ENCODE measurements around the gene REEP6. TPM values are rescaled to one million over a fixed set of nuclear protein-coding genes. Genes with fewer than 3 reads are reported as not detected.

REEP6 gene
- total RNA-seq, 3 donors from 2014 or later (not counting 1 experiment from before 2014, with no cell fraction given): 3.9 to 5.0 (median 4.3) TPM

DNA sequence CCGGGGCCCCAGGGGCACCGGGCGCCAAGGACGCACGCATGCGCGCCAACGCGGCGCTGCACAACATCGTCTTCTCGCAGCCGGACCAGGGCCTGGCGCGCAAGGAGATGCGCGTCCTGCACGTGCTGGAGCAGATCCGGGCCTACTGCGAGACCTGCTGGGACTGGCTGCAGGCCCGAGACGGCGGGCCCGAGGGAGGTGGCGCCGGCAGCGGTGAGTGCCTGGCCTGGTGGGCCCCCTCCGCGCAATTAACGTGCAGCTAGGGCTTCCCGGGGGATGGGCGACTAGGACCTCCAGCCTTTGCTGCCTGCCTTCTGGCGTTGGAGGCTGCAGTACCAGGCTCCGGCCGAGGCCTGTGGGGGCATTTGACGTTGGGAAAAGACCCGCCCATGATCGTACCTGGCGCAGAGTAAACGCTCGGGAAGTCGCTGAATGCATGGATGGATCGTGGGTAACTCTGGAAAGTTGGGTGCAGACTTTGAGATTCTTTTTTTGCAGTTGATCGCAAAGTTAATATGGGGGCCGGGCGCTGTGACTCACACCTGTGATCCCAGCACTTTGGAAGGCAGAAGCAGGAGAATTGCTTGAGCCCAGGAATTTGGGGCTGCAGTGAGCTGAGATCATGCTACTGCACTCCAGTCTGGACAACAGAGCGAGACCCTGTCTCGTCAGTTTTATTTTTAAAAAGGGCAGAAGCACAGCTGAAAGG, 33.8 kb upstream of the REEP6 start:
- peaks cover 3% of the 10 kb centered on the region for H3K36me3 ChIP-seq (ENCODE audit: control insufficient read depth, insufficient read depth, low read length)
- Mint-ChIP-seq H3K4me3 (no peak overlapping the region), H3K36me3 (no peaks in the 10 kb centered on the region), H3K4me1 (peaks cover 0 to 17% of the 10 kb centered on the region in 2 donors), H3K27ac (no peak overlapping the region), H3K27me3 (ENCODE audit: low read depth in 2 of 2) (peaks cover 0 to 15% of the 10 kb centered on the region in 2 donors), H3K9me3 (no peaks in the 10 kb centered on the region)
- H3K27ac ChIP-seq (ENCODE audit: low read length): no peak overlapping the region
- peaks cover 41% of the 10 kb centered on the region for H3K27me3 ChIP-seq (ENCODE audit: control insufficient read depth, insufficient read depth, low read length)
- ATAC-seq: no peak
- intact Hi-C loops (cut with micrococcal nuclease): no loop called here
- TF ChIP-seq, protein P1, sequence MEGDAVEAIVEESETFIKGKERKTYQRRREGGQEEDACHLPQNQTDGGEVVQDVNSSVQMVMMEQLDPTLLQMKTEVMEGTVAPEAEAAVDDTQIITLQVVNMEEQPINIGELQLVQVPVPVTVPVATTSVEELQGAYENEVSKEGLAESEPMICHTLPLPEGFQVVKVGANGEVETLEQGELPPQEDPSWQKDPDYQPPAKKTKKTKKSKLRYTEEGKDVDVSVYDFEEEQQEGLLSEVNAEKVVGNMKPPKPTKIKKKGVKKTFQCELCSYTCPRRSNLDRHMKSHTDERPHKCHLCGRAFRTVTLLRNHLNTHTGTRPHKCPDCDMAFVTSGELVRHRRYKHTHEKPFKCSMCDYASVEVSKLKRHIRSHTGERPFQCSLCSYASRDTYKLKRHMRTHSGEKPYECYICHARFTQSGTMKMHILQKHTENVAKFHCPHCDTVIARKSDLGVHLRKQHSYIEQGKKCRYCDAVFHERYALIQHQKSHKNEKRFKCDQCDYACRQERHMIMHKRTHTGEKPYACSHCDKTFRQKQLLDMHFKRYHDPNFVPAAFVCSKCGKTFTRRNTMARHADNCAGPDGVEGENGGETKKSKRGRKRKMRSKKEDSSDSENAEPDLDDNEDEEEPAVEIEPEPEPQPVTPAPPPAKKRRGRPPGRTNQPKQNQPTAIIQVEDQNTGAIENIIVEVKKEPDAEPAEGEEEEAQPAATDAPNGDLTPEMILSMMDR (IDR thresholded peaks at IDR 0.05): no peak
- peaks cover 20% of the 10 kb centered on the region for H3K4me1 ChIP-seq (ENCODE audit: control insufficient read depth, insufficient read depth, low read length)
- H3K9me3 ChIP-seq (ENCODE audit: control insufficient read depth, insufficient read depth, low read length): peaks cover 7% of the 10 kb centered on the region
- H3K4me3 ChIP-seq (ENCODE audit: low read length): no peak overlapping the region
- no peak for DNase-seq
- whole genome bisulfite sequencing (ENCODE audit: insufficient coverage): 21% methylated on average over 48 of the region's 48 CpGs

- peaks cover 7% of the 10 kb centered on the region for H3K9me3 ChIP-seq (ENCODE audit: control insufficient read depth, insufficient read depth, low read length)
- no peak for ATAC-seq
- Mint-ChIP-seq H3K9me3 (no peaks in the 10 kb centered on the region), H3K4me3 (no peak overlapping the region), H3K36me3 (no peaks in the 10 kb centered on the region), H3K4me1 (peaks cover 0 to 17% of the 10 kb centered on the region in 2 donors), H3K27me3 (ENCODE audit: low read depth in 2 of 2) (peaks cover 0 to 15% of the 10 kb centered on the region in 2 donors), H3K27ac (no peak overlapping the region)
- WGBS (ENCODE audit: insufficient coverage): 89% methylated on average over 16 of the region's 16 CpGs
- TF ChIP-seq, protein P1 (IDR thresholded peaks at IDR 0.05): no peak
- peaks cover 20% of the 10 kb centered on the region for H3K4me1 ChIP-seq (ENCODE audit: control insufficient read depth, insufficient read depth, low read length)
- intact Hi-C loops (cut with micrococcal nuclease): no loop called here
- H3K27me3 ChIP-seq (ENCODE audit: control insufficient read depth, insufficient read depth, low read length): peaks cover 35% of the 10 kb centered on the region
- no peak overlapping the region for H3K4me3 ChIP-seq (ENCODE audit: low read length)
- peaks cover 3% of the 10 kb centered on the region for H3K36me3 ChIP-seq (ENCODE audit: control insufficient read depth, insufficient read depth, low read length)
- H3K27ac ChIP-seq (ENCODE audit: low read length): no peak overlapping the region
- DNase-seq: no peak
Measured at GRCh38 chr19:1457892-1458291, 33.1 kb upstream of the REEP6 start.

DNA sequence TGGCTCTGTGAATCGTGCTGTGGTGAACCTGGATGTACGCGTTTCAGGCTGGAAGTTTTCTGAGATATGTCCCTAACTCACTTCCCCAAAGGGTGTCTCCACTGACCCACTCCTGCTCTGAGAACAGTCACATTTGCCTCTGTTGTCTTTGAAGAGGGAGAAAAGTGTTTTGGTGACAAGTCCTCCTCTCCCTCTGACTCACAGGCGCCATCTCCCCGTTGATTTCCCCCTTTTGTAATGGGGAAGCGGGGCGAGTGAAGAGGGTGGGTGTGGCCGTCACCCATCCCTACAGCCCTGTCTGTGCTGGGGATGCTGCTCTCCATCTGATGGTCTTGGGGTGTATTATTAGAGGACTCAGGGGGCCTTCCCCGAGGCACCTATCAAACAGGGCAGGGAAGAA, 31.5 kb upstream of the REEP6 start:
- H3K4me1 ChIP-seq (ENCODE audit: control insufficient read depth, insufficient read depth, low read length): peaks cover 20% of the 10 kb centered on the region
- no peaks in the 10 kb centered on the region for H3K9me3 Mint-ChIP-seq
- peaks cover 22% of the 10 kb centered on the region for H3K27me3 ChIP-seq (ENCODE audit: control insufficient read depth, insufficient read depth, low read length)
- WGBS (ENCODE audit: insufficient coverage): 91% methylated on average over 8 of the region's 9 CpGs
- DNase-seq (no peak), ATAC-seq (no peak)
- H3K9me3 ChIP-seq (ENCODE audit: control insufficient read depth, insufficient read depth, low read length): peaks cover 7% of the 10 kb centered on the region
- H3K36me3 Mint-ChIP-seq: no peaks in the 10 kb centered on the region
- peaks cover 3% of the 10 kb centered on the region for H3K36me3 ChIP-seq (ENCODE audit: control insufficient read depth, insufficient read depth, low read length)
- H3K27ac Mint-ChIP-seq: no peak overlapping the region
- no peak overlapping the region for H3K27ac ChIP-seq (ENCODE audit: low read length)
- intact Hi-C loops (cut with micrococcal nuclease): no loop called here
- TF ChIP-seq, protein P1 (IDR thresholded peaks at IDR 0.05): no peak
- H3K4me3 ChIP-seq (ENCODE audit: low read length): no peak overlapping the region
- peaks cover 0 to 10% of the 10 kb centered on the region in 2 donors for H3K27me3 Mint-ChIP-seq (ENCODE audit: low read depth in 2 of 2)
- H3K4me1 Mint-ChIP-seq: peaks cover 0 to 12% of the 10 kb centered on the region in 2 donors
- no peak overlapping the region for H3K4me3 Mint-ChIP-seq

All from natural killer cell (primary cell).